Activated CD4-positive, alpha-beta T cell treated with anti-CD3 and anti-CD28 coated beads, Interleukin-2, amount 50 U/mL, for 16 hours (primary cell): ENCODE measurements around the gene NEK4.
"Not testable (repeated sequence)": the region's sequence is repeated elsewhere in the genome, so short reads cannot be mapped to it uniquely, and the experiment has no call there.

ENCODE experiments used
- DNase-seq: peaks from one replicate; pipeline ENCODE4 v3.0.0-alpha.2; 2020

NEK4 gene

GRCh38 chr3:52777959-52778805, 7.4 kb upstream of the NEK4 start:
- DNase-seq = no peak

- DNase-seq = no peak
These were observed 6.6 kb upstream of the NEK4 start, which contains the start of gene ITIH1 for GRCh38 chr3:52777127-52777958. Gene ITIH1, plus strand, starts transcription at chr3:52777599. Its CDS starts 17 bp downstream, at chr3:52777616.

- not testable (repeated sequence) for DNase-seq
These were observed 5.7 kb upstream of the NEK4 start for GRCh38 chr3:52776486-52776885.

GRCh38 chr3:52775877-52776276, 5.1 kb upstream of the NEK4 start:
- no peak for DNase-seq

- DNase-seq = no peak
These were observed 4.4 kb upstream of the NEK4 start for GRCh38 chr3:52774901-52775864.

GRCh38 chr3:52774066-52774713, 3.5 kb upstream of the NEK4 start:
- no peak for DNase-seq

- no peak for DNase-seq
These were observed 2.8 kb upstream of the NEK4 start for GRCh38 chr3:52773361-52774065.

GRCh38 chr3:52771702-52772101, 962 bp upstream of the NEK4 start:
- DNase-seq = no peak

GRCh38 chr3:52771334-52771681, 568 bp upstream of the NEK4 start:
- no peak for DNase-seq

DNA sequence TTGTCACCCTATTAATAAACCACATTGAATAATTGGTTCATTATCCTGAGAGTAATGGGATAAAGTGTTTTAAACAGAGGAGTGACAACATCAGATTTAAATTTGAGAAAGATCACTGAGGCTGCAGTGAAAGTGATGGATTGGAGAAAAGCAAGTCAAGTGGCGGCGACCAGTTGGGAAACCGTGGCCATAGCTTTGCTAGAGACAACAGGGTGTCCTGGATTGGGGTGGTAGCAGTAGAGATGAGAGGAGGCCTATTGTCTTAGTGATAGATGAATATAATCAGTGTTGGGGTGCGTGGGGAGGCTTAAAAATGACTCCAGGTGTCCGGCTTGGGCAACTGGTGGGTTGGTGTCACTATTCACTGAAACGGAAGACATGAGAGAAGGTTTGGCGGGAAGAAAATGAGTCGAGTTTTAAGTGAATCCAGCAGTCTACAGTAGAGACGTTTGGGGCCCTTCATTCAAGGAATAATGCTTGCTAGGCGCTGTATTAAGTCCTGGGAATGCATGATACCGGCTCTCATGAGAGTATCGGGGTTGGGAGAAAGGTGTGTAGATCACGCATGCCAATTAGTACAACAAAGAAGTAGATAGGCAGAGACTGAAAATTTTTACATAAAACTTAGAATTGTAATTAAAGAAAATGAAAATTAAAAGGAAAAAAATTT, 819 bp downstream of the NEK4 start:
- DNase-seq = peak; percentile 8

- DNase-seq = no peak
These were observed 7.3 kb downstream of the NEK4 start for GRCh38 chr3:52763466-52763865.

- DNase-seq = no peak
These were observed 14.6 kb downstream of the NEK4 start for GRCh38 chr3:52756141-52756540.

GRCh38 chr3:52754373-52754772, 16.4 kb downstream of the NEK4 start:
- no peak for DNase-seq

DNA sequence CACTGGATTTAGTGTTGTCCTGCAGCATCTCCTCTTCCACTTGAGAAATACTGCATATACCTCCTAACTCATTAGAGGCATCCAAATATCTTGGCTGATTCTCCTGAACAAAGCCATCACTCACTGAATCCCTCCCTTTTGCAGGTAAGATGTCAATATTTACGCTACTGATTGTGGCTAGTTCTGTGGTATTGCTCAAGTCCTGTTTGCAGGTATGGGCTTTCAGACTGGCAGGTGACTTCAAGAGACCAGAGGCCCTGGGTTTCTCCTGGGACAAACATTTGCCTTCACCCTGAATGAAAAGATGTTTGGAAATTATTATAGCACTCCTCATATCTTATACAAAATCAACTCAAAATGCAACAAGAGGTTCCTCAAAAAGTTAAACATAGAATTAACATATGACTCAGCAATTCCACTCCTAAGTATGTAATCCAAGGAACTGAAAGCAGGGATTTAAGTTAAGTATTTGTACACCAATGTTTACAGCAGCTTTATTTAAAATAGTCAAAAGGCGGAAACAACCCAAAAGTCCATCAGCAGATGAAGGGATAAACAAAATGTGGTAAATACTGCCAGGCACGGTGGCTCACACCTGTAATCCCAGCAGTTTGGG, 18.6 kb downstream of the NEK4 start:
- no peak for DNase-seq

GRCh38 chr3:52743721-52744120, 27.0 kb downstream of the NEK4 start:
- DNase-seq = no peak

GRCh38 chr3:52743152-52743551, 27.6 kb downstream of the NEK4 start:
- no peak for DNase-seq

GRCh38 chr3:52742418-52743041, 28.2 kb downstream of the NEK4 start:
- peak; percentile 32 for DNase-seq

- DNase-seq = no peak
These were observed 31.0 kb downstream of the NEK4 start for GRCh38 chr3:52739730-52740129.

DNA sequence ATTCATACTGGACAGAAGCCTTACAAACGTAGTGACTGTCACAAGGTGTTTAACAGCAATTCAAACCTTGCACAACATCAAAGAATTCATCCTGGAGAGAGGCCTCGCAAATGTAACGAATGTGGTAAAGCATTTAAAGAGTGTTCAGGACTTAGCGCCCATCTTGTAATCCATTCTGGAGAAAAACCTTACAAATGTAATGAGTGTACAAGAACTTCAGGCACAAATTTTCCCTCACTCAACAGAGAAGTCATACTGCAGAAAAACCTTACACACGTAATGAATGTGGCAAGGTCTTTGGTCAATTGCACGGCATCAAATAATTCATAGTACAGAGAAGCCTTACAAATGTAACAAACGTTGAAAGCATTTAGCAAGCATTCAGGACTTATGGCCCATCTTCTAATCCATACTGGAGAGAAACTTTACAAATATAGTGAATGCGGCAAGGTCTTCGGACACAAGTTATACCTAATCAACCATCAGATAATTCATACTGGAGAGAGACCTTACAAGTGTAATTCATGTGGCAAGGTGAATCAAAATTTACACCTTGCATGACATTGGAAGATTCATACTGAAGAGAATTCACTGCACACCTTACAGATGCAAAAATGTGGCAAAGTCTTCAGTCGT, 37.4 kb downstream of the NEK4 start:
- no peak for DNase-seq

- no peak for DNase-seq
These were observed 39.1 kb downstream of the NEK4 start for GRCh38 chr3:52731590-52731989.
